Astrocyte of the cerebellum (primary cell): ENCODE measurements around the gene SEMA4A.
A peak's percentile ranks its signal among the peaks of the same experiment; 100 is the strongest.

Source experiments
- DNase-seq: peaks from one replicate; pipeline ENCODE4 v3.0.0-alpha.2; 2011; ENCODE audit warnings: low read depth
- H3K4me3 ChIP-seq: 2 replicates; pipeline ENCODE4 v1.5.1; 2011; ENCODE audit warnings: mild to moderate bottlenecking, low read depth, low read length, moderate library complexity
- in situ Hi-C: cut with HindIII; loops from 2 replicates; pipeline ENCODE4 v1.10.0; 2017; ENCODE audit warnings: low sequenced_read_pairs
- TF ChIP-seq, protein P1 (sequence below): IDR thresholded peaks from 2 replicates; pipeline ENCODE4 v1.5.1; 2012; ENCODE audit warnings: low read length, low read depth, moderate library complexity, mild to moderate bottlenecking; ENCODE audit errors: missing control alignments

Gene SEMA4A

DNA sequence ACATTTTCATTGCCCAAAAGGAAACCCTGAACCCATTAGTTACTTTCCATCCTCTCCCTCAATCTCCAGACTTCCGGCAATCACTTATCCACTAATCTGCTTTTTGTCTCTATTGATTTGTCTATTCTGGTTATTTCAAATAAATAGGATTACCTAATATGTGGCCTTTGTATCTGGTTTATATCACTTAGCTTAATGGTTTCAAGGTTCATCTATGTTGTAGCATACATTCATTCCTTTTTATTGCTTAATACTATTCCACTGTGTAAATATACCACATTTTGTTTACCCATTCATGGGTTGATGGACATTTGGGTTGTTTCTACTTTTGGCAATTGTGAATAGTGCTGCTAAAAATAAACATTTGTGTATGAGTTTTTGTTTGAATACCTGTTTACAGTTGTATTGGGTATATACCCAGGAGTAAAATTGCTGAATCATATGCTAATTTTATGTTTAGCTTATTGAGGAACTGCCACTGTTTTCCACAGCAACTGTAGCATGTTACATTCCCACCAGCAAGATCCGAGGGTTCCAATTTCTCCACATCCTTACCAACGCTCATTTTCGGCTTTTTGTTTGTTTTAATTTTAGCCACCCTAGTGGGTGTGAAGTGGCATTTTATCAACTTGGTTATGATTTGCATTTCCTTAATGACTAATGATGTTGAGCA is 38.0 kb downstream of the SEMA4A start:
- no peak overlapping the region for H3K4me3 ChIP-seq
- TF ChIP-seq, protein P1, sequence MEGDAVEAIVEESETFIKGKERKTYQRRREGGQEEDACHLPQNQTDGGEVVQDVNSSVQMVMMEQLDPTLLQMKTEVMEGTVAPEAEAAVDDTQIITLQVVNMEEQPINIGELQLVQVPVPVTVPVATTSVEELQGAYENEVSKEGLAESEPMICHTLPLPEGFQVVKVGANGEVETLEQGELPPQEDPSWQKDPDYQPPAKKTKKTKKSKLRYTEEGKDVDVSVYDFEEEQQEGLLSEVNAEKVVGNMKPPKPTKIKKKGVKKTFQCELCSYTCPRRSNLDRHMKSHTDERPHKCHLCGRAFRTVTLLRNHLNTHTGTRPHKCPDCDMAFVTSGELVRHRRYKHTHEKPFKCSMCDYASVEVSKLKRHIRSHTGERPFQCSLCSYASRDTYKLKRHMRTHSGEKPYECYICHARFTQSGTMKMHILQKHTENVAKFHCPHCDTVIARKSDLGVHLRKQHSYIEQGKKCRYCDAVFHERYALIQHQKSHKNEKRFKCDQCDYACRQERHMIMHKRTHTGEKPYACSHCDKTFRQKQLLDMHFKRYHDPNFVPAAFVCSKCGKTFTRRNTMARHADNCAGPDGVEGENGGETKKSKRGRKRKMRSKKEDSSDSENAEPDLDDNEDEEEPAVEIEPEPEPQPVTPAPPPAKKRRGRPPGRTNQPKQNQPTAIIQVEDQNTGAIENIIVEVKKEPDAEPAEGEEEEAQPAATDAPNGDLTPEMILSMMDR = no peak
- no peak for DNase-seq
- in situ Hi-C loops = no loop called here

DNA sequence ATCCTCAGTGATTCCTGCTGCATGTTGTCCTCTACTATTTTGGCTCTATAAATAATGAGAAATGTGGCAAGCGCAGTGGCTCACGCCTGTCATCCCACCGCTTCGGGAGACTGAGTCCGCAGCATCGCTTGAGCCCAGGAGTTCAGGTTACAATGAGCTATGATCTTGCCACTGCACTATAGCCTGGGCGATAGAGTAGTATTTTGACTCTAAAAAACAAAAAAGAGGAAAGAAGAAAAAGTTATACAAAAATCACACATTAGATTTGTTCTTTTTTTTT is 39.8 kb downstream of the SEMA4A start:
- DNase-seq = no peak
- in situ Hi-C loops = no loop called here
- peak overlapping the region; percentile 95 for H3K4me3 ChIP-seq
- TF ChIP-seq, protein P1 = no peak

DNA sequence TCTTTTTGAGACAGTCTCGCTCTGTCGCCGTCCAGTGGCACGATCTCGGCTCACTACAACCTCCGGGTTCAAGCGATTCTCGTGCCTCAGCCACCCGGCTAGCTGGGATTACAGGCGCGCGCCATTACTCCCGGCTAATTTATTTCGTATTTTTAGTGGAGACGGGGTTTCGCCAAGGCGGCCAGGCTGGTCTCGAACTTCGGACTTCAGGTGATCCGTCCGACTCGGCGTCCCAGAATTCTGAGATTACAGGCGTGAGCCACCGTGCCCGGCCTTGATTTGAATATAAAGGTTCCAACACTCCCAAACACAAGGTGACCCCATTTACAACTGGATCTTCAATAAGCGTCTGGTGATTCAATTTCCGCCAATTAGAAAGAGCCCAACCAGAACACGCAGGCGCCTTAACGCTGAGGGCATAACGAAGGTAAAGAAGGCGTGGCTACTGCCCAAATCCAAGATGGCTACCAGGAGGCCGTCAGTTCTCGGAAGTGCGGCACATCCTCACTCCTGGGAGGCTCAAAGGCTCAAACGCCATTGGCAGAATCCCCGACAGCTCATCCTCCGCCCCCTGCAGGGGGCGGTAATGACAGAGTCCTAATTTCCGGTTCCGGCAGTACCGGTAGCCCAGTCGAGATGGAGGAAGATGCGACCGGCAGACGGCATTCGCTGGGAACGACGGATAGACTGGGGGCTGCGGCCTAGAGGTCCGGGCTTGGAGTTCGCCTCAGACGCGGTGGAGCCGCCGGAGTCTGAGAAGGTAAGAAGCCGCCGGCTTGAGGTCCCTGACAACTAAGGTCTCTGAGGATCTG is 40.3 kb downstream of the SEMA4A start, which contains the start of gene SLC25A44:
Gene SLC25A44, plus strand, starts transcription at position 617 of the 812 bp plus-strand sequence. CDS start 5,744 bp downstream, outside the sequence.
- in situ Hi-C loops = no loop called here
- TF ChIP-seq, protein P1 = peak; percentile 56
- H3K4me3 ChIP-seq = peak within 1 kb of the TSS; percentile 95
- peak; percentile 99 for DNase-seq

DNA sequence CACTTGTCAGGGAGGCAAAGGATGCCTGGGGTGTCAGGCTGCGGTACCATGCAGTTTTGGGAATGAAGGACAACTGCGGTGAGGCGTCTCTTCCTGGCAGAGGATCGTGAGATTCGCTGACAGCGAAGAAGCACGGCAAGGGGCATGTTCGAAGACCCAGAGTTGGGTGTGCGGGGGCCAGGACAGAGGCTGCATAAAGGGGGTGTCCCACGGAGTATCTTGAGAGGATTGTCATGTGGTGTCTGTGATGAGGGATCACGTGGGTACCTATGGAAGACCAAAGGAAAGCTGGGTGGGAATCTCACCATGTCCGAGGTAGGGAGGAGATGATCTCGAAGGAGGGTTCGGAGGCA is 40.9 kb downstream of the SEMA4A start:
- in situ Hi-C loops = no loop called here
- TF ChIP-seq, protein P1 = no peak
- no peak for DNase-seq
- peak overlapping the region; percentile 95 for H3K4me3 ChIP-seq

DNA sequence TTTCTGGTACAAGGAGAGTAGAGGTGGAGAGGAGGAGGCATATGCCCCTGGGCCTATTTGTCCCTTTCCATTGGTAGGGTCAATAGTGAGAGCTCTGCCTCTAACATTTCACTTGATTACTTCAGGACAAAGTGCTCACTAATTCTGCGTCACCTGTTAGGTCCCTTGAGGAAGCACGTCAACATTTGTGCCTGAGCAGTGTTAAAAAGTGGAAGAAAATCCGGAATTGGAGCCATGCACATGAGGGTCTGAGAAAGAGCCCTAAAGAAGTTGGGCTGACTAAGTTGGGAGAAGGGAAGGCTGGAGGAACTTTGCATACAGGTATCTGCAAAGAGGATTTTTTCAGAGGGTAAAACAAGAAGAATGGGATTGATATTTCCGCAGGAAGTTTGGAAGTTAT is 42.5 kb downstream of the SEMA4A start:
- no peak overlapping the region for H3K4me3 ChIP-seq
- in situ Hi-C loops = no loop called here
- DNase-seq = no peak
- TF ChIP-seq, protein P1 = no peak

DNA sequence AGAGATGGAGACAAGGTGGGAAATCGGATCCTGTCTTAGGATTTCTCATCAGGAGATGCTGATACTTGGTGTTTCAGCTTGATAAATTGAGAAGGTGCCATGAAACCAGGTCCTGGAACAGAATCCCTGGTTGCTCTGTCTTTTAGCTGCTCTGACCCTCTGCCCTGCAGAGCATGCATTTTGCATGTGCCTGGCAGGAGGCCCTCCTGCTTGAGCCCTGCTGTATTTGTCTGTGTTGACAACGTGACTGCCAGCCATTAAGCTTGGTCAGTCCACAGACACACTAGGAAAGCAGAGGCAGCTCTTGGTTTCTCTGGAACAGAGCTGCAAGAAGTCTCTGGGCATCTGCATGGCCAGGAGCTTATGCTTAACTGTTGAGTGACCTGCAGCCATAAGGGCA is 43.1 kb downstream of the SEMA4A start:
- in situ Hi-C loops = no loop called here
- TF ChIP-seq, protein P1 = no peak

More for the DNA sequence above, 43.1 kb downstream of the SEMA4A start:
- H3K4me3 ChIP-seq = no peak overlapping the region
- DNase-seq = no peak
